Activated naive CD4-positive, alpha-beta T cell treated with anti-CD3 and anti-CD28 coated beads for 36 hours (primary cell): ENCODE measurements around the gene FREM2. TPM values are rescaled to one million over a fixed set of nuclear protein-coding genes. Genes with fewer than 3 reads are reported as not detected.
A peak's percentile ranks its signal among the peaks of the same experiment; 100 is the strongest.

ENCODE experiments used
- CTCF ChIA-PET: fragments of 350-600 bp; sonication (Branson Sonifier 250); formaldehyde crosslinking; loops from one replicate; lab custom pipeline; 2021; ENCODE audit warnings: antibody characterized with exemption; lab: Charles Lee
- DNase-seq: peaks from one replicate; pipeline ENCODE4 v3.0.0-alpha.2; 2020
- H3K27ac Mint-ChIP-seq: one replicate; pipeline ENCODE4 v1.8.0; 2021; ENCODE audit warnings: mild to moderate bottlenecking, mixed read lengths
- H3K27me3 Mint-ChIP-seq: one replicate; pipeline ENCODE4 v1.8.0; 2021; ENCODE audit warnings: low read depth, mixed read lengths
- H3K36me3 Mint-ChIP-seq: one replicate; pipeline ENCODE4 v1.8.0; 2021; ENCODE audit warnings: low read depth, mixed read lengths
- H3K4me1 Mint-ChIP-seq: one replicate; pipeline ENCODE4 v1.8.0; 2021; ENCODE audit warnings: low read depth, mixed read lengths
- H3K4me3 Mint-ChIP-seq: one replicate; pipeline ENCODE4 v1.8.0; 2021; ENCODE audit warnings: mild to moderate bottlenecking, moderate library complexity, mixed read lengths
- H3K9me3 Mint-ChIP-seq: one replicate; pipeline ENCODE4 v1.8.0; 2021; ENCODE audit warnings: mixed read lengths
- intact Hi-C: fragments of 100-400 bp; cut with micrococcal nuclease; formaldehyde crosslinking; loops from one replicate; pipeline ENCODE4 v1.15.1; 2023
- total RNA-seq, 2 experiments: library from RNA; stranded (reverse); gene quantifications; one replicate each; pipeline ENCODE4 v1.2.3, GENCODE V29; 2021

The FREM2 gene
- total RNA-seq, 2 experiments from 2014 or later: not detected

GRCh38 chr13:38669234-38669964, 17.5 kb upstream of the FREM2 start:
- no peaks in the 10 kb centered on the region for H3K4me1 Mint-ChIP-seq

GRCh38 chr13:38670627-38671026, 16.2 kb upstream of the FREM2 start:
- DNase-seq: no peak
- intact Hi-C loops: no loop called here
- H3K4me1 Mint-ChIP-seq: no peaks in the 10 kb centered on the region
- peaks cover 5% of the 10 kb centered on the region for H3K27me3 Mint-ChIP-seq
- CTCF ChIA-PET: interaction anchor here (0.8 kb wide), 1 partner anchor 16 kb away, joined by 3 read pairs; no protein-coding TSS in a partner anchor
- no peaks in the 10 kb centered on the region for H3K9me3 Mint-ChIP-seq
- no peak overlapping the region for H3K4me3 Mint-ChIP-seq
- H3K36me3 Mint-ChIP-seq: no peaks in the 10 kb centered on the region
- H3K27ac Mint-ChIP-seq: no peak overlapping the region

More at GRCh38 chr13:38669234-38669964, 17.5 kb upstream of the FREM2 start:
- H3K27ac Mint-ChIP-seq: no peak overlapping the region
- intact Hi-C loops: no loop called here
- CTCF ChIA-PET: no interaction called here
- H3K36me3 Mint-ChIP-seq: no peaks in the 10 kb centered on the region
- H3K9me3 Mint-ChIP-seq: no peaks in the 10 kb centered on the region
- H3K4me3 Mint-ChIP-seq: no peak overlapping the region
- peaks cover 5% of the 10 kb centered on the region for H3K27me3 Mint-ChIP-seq
- no peak for DNase-seq

- H3K27ac Mint-ChIP-seq: no peak overlapping the region
- no peaks in the 10 kb centered on the region for H3K4me1 Mint-ChIP-seq
- H3K36me3 Mint-ChIP-seq: no peaks in the 10 kb centered on the region
- H3K4me3 Mint-ChIP-seq: no peak overlapping the region
- DNase-seq: no peak
- no peaks in the 10 kb centered on the region for H3K9me3 Mint-ChIP-seq
- CTCF ChIA-PET: no interaction called here
- H3K27me3 Mint-ChIP-seq: peaks cover 3% of the 10 kb centered on the region
- intact Hi-C loops: no loop called here
Measured at GRCh38 chr13:38671980-38672379, 14.9 kb upstream of the FREM2 start.

GRCh38 chr13:38674208-38674607, 12.7 kb upstream of the FREM2 start:
- no peak for DNase-seq
- intact Hi-C loops: no loop called here
- Mint-ChIP-seq H3K4me3 (no peak overlapping the region), H3K27ac (no peak overlapping the region), H3K36me3 (no peaks in the 10 kb centered on the region), H3K27me3 (no peaks in the 10 kb centered on the region), H3K9me3 (no peaks in the 10 kb centered on the region), H3K4me1 (no peaks in the 10 kb centered on the region)
- CTCF ChIA-PET: no interaction called here

GRCh38 chr13:38680912-38681311, 6.0 kb upstream of the FREM2 start:
- Mint-ChIP-seq H3K4me1 (peaks cover 2% of the 10 kb centered on the region), H3K9me3 (no peaks in the 10 kb centered on the region), H3K27me3 (peaks cover 11% of the 10 kb centered on the region), H3K27ac (no peak overlapping the region), H3K36me3 (no peaks in the 10 kb centered on the region), H3K4me3 (no peak overlapping the region)
- CTCF ChIA-PET: no interaction called here
- no peak for DNase-seq
- intact Hi-C loops: no loop called here

GRCh38 chr13:38684714-38685113, 2.2 kb upstream of the FREM2 start:
- Mint-ChIP-seq H3K27ac (no peak overlapping the region), H3K9me3 (no peaks in the 10 kb centered on the region), H3K4me3 (no peak overlapping the region), H3K4me1 (peaks cover 5% of the 10 kb centered on the region), H3K36me3 (no peaks in the 10 kb centered on the region), H3K27me3 (peaks cover 20% of the 10 kb centered on the region)
- CTCF ChIA-PET: no interaction called here
- no peak for DNase-seq
- intact Hi-C loops: no loop called here

- no peak overlapping the region for H3K4me3 Mint-ChIP-seq
- CTCF ChIA-PET: no interaction called here
- DNase-seq: no peak
- H3K4me1 Mint-ChIP-seq: peaks cover 5% of the 10 kb centered on the region
- peaks cover 20% of the 10 kb centered on the region for H3K27me3 Mint-ChIP-seq
- intact Hi-C loops: no loop called here
- H3K9me3 Mint-ChIP-seq: no peaks in the 10 kb centered on the region
- H3K36me3 Mint-ChIP-seq: no peaks in the 10 kb centered on the region
- H3K27ac Mint-ChIP-seq: no peak overlapping the region
Measured at GRCh38 chr13:38685431-38685830, 1.4 kb upstream of the FREM2 start.

- DNase-seq: no peak
- peaks cover 20% of the 10 kb centered on the region for H3K27me3 Mint-ChIP-seq
- no peak overlapping the region for H3K4me3 Mint-ChIP-seq
- H3K36me3 Mint-ChIP-seq: no peaks in the 10 kb centered on the region
- intact Hi-C loops: loop anchor here (1.0 to 2.0 kb wide), 3 partner anchors 79 to 229 kb away; no protein-coding TSS in a partner anchor
- no peak overlapping the region for H3K27ac Mint-ChIP-seq
- CTCF ChIA-PET: interaction anchor here (0.8 kb wide), 1 partner anchor 15 kb away, joined by 3 read pairs; no protein-coding TSS in a partner anchor
- H3K9me3 Mint-ChIP-seq: no peaks in the 10 kb centered on the region
- peaks cover 5% of the 10 kb centered on the region for H3K4me1 Mint-ChIP-seq
Measured at GRCh38 chr13:38685974-38686576, 802 bp upstream of the FREM2 start.

GRCh38 chr13:38687246-38688229, 661 bp downstream of the FREM2 start:
- intact Hi-C loops: loop anchor here (2.0 kb wide), 1 partner anchor 77 kb away; no protein-coding TSS in a partner anchor
- H3K4me1 Mint-ChIP-seq: peaks cover 5% of the 10 kb centered on the region
- H3K27me3 Mint-ChIP-seq: peaks cover 20% of the 10 kb centered on the region
- no peaks in the 10 kb centered on the region for H3K36me3 Mint-ChIP-seq
- peak overlapping the region; percentile 29 for H3K4me3 Mint-ChIP-seq
- CTCF ChIA-PET: no interaction called here
- no peak overlapping the region for H3K27ac Mint-ChIP-seq
- DNase-seq: no peak
- no peaks in the 10 kb centered on the region for H3K9me3 Mint-ChIP-seq

- no peak for DNase-seq
- Mint-ChIP-seq H3K4me3 (no peak overlapping the region), H3K27me3 (peaks cover 20% of the 10 kb centered on the region), H3K9me3 (no peaks in the 10 kb centered on the region), H3K36me3 (no peaks in the 10 kb centered on the region), H3K27ac (no peak overlapping the region), H3K4me1 (peaks cover 5% of the 10 kb centered on the region)
- CTCF ChIA-PET: no interaction called here
- intact Hi-C loops: no loop called here
Measured at GRCh38 chr13:38688674-38689073, 1.8 kb downstream of the FREM2 start.

- Mint-ChIP-seq H3K9me3 (no peaks in the 10 kb centered on the region), H3K27me3 (peaks cover 15% of the 10 kb centered on the region), H3K4me3 (no peak overlapping the region), H3K4me1 (peaks cover 5% of the 10 kb centered on the region), H3K36me3 (no peaks in the 10 kb centered on the region), H3K27ac (no peak overlapping the region)
- DNase-seq: no peak
- CTCF ChIA-PET: no interaction called here
- intact Hi-C loops: no loop called here
Measured at GRCh38 chr13:38690231-38690630, 3.4 kb downstream of the FREM2 start.

GRCh38 chr13:38693168-38693567, 6.3 kb downstream of the FREM2 start:
- intact Hi-C loops: no loop called here
- DNase-seq: no peak
- H3K9me3 Mint-ChIP-seq: no peaks in the 10 kb centered on the region
- no peaks in the 10 kb centered on the region for H3K4me1 Mint-ChIP-seq
- H3K27ac Mint-ChIP-seq: no peak overlapping the region
- H3K4me3 Mint-ChIP-seq: no peak overlapping the region
- no peaks in the 10 kb centered on the region for H3K36me3 Mint-ChIP-seq
- H3K27me3 Mint-ChIP-seq: peaks cover 4% of the 10 kb centered on the region
- CTCF ChIA-PET: no interaction called here
